Stimulated activated naive B cell treated with anti-CD40 and anti-IgM and Interleukin-4, amounts not matched to agents 10 μg/mL and 1 μg/mL and 100 μg/mL, for 72 hours (primary cell): Measurements from ENCODE around the gene PRL.

Source experiments
- ATAC-seq, 2 donors: fragments of 150-1000 bp; cut with Tn5 transposase; replicated peaks; 2 replicates each; pipeline ENCODE4 v1.10.0; 2021; ENCODE audit warnings: moderate library complexity in 1 of 2
- DNase-seq: peaks from one replicate; pipeline ENCODE4 v3.0.0; 2021
- H3K27ac Mint-ChIP-seq: one replicate; pipeline ENCODE4 v1.8.0; 2022; ENCODE audit warnings: mild to moderate bottlenecking, mixed read lengths
- H3K27me3 Mint-ChIP-seq, 2 donors: one replicate each; pipeline ENCODE4 v1.8.0; 2022; ENCODE audit warnings: mixed read lengths in 2 of 2
- H3K36me3 Mint-ChIP-seq, 2 donors: one replicate each; pipeline ENCODE4 v1.8.0; 2022; ENCODE audit warnings: mixed read lengths in 2 of 2, mild to moderate bottlenecking in 1 of 2
- H3K4me1 Mint-ChIP-seq, 2 donors: one replicate each; pipeline ENCODE4 v1.8.0; 2022; ENCODE audit warnings: mixed read lengths in 2 of 2, mild to moderate bottlenecking in 1 of 2
- H3K4me3 Mint-ChIP-seq, 2 donors: one replicate each; pipeline ENCODE4 v1.8.0; 2022; ENCODE audit warnings: mild to moderate bottlenecking in 2 of 2, mixed read lengths in 2 of 2, moderate library complexity in 1 of 2
- H3K9me3 Mint-ChIP-seq, 2 donors: one replicate each; pipeline ENCODE4 v1.8.0; 2022; ENCODE audit warnings: mixed read lengths in 2 of 2, mild to moderate bottlenecking in 1 of 2

PRL gene

GRCh38 chr6:22296936-22297335, at the start of gene PRL:
TSS of gene PRL (minus strand) at chr6:22297036. CDS start at chr6:22296982, 54 bp downstream.
- Mint-ChIP-seq H3K9me3 (peaks cover 1 to 4% of the 10 kb centered on the region in 2 donors), H3K4me1 (no peaks in the 10 kb centered on the region), H3K27me3 (no peaks in the 10 kb centered on the region), H3K4me3 (no peak within 1 kb of the TSS), H3K27ac (no peak within 1 kb of the TSS), H3K36me3 (no peaks in the 10 kb centered on the region)
- ATAC-seq = no peak
- DNase-seq = no peak

DNA sequence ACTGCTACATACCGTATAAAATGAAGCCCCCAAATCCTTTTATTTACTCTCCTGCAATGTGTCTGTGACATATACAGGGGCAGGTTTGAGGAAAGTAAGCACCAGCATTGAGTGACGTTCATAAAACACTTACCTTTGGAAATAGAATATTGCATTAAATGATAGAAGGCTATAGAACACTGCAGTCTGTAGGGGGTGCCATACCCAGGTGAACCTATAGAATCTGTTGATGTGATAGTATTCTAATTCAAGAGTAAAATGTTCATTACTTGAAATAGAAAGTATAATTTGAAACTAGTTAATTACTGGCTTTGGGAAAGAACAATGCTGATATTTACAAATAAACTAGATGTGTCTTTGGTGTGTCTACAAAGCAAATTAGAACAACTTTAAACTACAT, 47.0 kb upstream of the PRL start:
- no peak for ATAC-seq
- H3K9me3 Mint-ChIP-seq = peaks cover 4 to 6% of the 10 kb centered on the region in 2 donors
- no peaks in the 10 kb centered on the region for H3K27me3 Mint-ChIP-seq
- H3K4me1 Mint-ChIP-seq = no peaks in the 10 kb centered on the region
- no peak overlapping the region for H3K4me3 Mint-ChIP-seq
- no peak overlapping the region for H3K27ac Mint-ChIP-seq
- no peaks in the 10 kb centered on the region for H3K36me3 Mint-ChIP-seq
- no peak for DNase-seq

DNA sequence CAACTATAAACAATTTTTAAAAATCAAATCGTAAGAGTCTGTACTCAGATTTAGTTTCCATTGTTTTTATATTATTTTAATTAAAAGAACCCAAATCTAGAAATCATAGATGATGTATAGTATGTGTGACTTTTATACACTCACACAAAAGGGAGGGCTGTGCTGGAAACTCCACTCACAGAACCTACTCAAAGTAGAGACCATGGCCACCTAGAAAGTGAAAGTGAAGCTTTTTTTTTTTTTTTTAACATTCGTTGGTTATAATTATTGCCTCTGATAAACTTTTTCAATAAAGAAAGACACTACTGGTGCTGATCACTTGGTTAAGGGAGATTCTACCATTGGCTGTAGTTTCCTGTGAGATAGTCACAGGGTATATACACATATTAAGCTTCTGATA, 37.9 kb upstream of the PRL start:
- no peak for ATAC-seq
- DNase-seq = no peak
- no peak overlapping the region for H3K4me3 Mint-ChIP-seq
- no peaks in the 10 kb centered on the region for H3K27me3 Mint-ChIP-seq
- H3K27ac Mint-ChIP-seq = no peak overlapping the region
- peaks cover 0 to 2% of the 10 kb centered on the region in 2 donors for H3K9me3 Mint-ChIP-seq
- no peaks in the 10 kb centered on the region for H3K36me3 Mint-ChIP-seq
- no peaks in the 10 kb centered on the region for H3K4me1 Mint-ChIP-seq

- ATAC-seq (no peak), DNase-seq (no peak)
- Mint-ChIP-seq H3K27me3 (no peaks in the 10 kb centered on the region), H3K9me3 (no peaks in the 10 kb centered on the region), H3K4me3 (no peak overlapping the region), H3K27ac (no peak overlapping the region), H3K36me3 (no peaks in the 10 kb centered on the region), H3K4me1 (no peaks in the 10 kb centered on the region)
These were observed 37.0 kb upstream of the PRL start for GRCh38 chr6:22333802-22334201.

GRCh38 chr6:22332711-22333110, 35.9 kb upstream of the PRL start:
- H3K27ac Mint-ChIP-seq = no peak overlapping the region
- DNase-seq = no peak
- no peaks in the 10 kb centered on the region for H3K4me1 Mint-ChIP-seq
- no peak overlapping the region for H3K4me3 Mint-ChIP-seq
- H3K36me3 Mint-ChIP-seq = no peaks in the 10 kb centered on the region
- ATAC-seq = no peak
- H3K9me3 Mint-ChIP-seq = no peaks in the 10 kb centered on the region
- no peaks in the 10 kb centered on the region for H3K27me3 Mint-ChIP-seq

DNA sequence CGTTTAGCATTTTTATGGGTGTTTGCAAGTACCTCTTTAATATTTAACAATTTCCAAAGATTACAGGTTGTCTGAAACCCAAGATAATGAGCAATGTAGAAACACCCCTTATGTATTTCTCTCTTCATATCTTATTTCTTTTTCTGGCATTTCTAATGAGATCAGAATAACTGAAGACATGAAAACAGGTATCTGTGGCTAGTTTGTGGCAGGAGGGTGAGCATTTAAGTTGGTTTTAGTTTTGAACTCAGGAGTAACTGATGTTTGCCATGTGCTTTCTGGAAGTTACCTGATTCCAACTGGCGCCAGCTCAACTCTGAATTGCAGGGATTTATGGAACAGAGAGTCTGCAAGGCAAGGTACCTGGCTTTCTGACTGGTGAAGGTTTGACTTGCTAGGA, 35.4 kb upstream of the PRL start:
- Mint-ChIP-seq H3K27me3 (no peaks in the 10 kb centered on the region), H3K4me3 (no peak overlapping the region), H3K27ac (no peak overlapping the region), H3K36me3 (no peaks in the 10 kb centered on the region), H3K4me1 (no peaks in the 10 kb centered on the region), H3K9me3 (no peaks in the 10 kb centered on the region)
- ATAC-seq (no peak), DNase-seq (no peak)

GRCh38 chr6:22330941-22331340, 34.1 kb upstream of the PRL start:
- H3K4me1 Mint-ChIP-seq = no peaks in the 10 kb centered on the region
- no peaks in the 10 kb centered on the region for H3K9me3 Mint-ChIP-seq
- no peak overlapping the region for H3K27ac Mint-ChIP-seq
- H3K4me3 Mint-ChIP-seq = no peak overlapping the region
- H3K27me3 Mint-ChIP-seq = no peaks in the 10 kb centered on the region
- no peaks in the 10 kb centered on the region for H3K36me3 Mint-ChIP-seq
- ATAC-seq (no peak), DNase-seq (no peak)

DNA sequence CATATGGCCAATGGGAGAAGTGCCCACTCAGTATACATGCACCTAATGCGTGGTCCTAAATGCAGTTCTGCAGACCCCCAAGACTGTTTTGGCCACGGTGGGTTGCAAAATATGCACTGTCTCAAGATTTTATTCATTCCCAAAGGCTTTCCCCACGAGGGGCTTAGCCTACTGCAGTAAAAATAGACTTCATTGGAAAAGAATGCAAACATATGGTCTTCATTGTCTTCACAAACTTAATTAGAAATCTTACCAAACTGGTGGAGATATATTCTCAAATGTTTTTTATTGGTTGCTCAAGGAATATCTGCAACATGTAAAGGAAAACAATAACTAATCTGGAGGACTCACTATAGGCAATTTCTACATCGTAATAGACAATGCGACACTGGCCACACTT, 31.6 kb upstream of the PRL start:
- DNase-seq (no peak), ATAC-seq (no peak)
- Mint-ChIP-seq H3K27me3 (no peaks in the 10 kb centered on the region), H3K4me3 (no peak overlapping the region), H3K9me3 (no peaks in the 10 kb centered on the region), H3K27ac (no peak overlapping the region), H3K4me1 (no peaks in the 10 kb centered on the region), H3K36me3 (no peaks in the 10 kb centered on the region)

- DNase-seq (no peak), ATAC-seq (no peak)
- H3K4me3 Mint-ChIP-seq = no peak overlapping the region
- H3K27ac Mint-ChIP-seq = no peak overlapping the region
- no peaks in the 10 kb centered on the region for H3K36me3 Mint-ChIP-seq
- H3K27me3 Mint-ChIP-seq = no peaks in the 10 kb centered on the region
- H3K9me3 Mint-ChIP-seq = no peaks in the 10 kb centered on the region
- no peaks in the 10 kb centered on the region for H3K4me1 Mint-ChIP-seq
These were observed 31.0 kb upstream of the PRL start for GRCh38 chr6:22327881-22328280.

- H3K4me3 Mint-ChIP-seq = no peak overlapping the region
- no peak for DNase-seq
- H3K4me1 Mint-ChIP-seq = no peaks in the 10 kb centered on the region
- no peak for ATAC-seq
- no peaks in the 10 kb centered on the region for H3K9me3 Mint-ChIP-seq
- no peaks in the 10 kb centered on the region for H3K36me3 Mint-ChIP-seq
- no peak overlapping the region for H3K27ac Mint-ChIP-seq
- no peaks in the 10 kb centered on the region for H3K27me3 Mint-ChIP-seq
These were observed 29.7 kb upstream of the PRL start for GRCh38 chr6:22326500-22326899.

GRCh38 chr6:22325481-22325880, 28.6 kb upstream of the PRL start:
- Mint-ChIP-seq H3K4me3 (no peak overlapping the region), H3K27me3 (no peaks in the 10 kb centered on the region), H3K27ac (no peak overlapping the region), H3K4me1 (no peaks in the 10 kb centered on the region), H3K36me3 (no peaks in the 10 kb centered on the region), H3K9me3 (no peaks in the 10 kb centered on the region)
- ATAC-seq = no peak
- DNase-seq = no peak

GRCh38 chr6:22323848-22324247, 27.0 kb upstream of the PRL start:
- Mint-ChIP-seq H3K4me3 (no peak overlapping the region), H3K4me1 (no peaks in the 10 kb centered on the region), H3K27ac (no peak overlapping the region), H3K9me3 (no peaks in the 10 kb centered on the region), H3K36me3 (no peaks in the 10 kb centered on the region), H3K27me3 (no peaks in the 10 kb centered on the region)
- ATAC-seq (no peak), DNase-seq (no peak)

DNA sequence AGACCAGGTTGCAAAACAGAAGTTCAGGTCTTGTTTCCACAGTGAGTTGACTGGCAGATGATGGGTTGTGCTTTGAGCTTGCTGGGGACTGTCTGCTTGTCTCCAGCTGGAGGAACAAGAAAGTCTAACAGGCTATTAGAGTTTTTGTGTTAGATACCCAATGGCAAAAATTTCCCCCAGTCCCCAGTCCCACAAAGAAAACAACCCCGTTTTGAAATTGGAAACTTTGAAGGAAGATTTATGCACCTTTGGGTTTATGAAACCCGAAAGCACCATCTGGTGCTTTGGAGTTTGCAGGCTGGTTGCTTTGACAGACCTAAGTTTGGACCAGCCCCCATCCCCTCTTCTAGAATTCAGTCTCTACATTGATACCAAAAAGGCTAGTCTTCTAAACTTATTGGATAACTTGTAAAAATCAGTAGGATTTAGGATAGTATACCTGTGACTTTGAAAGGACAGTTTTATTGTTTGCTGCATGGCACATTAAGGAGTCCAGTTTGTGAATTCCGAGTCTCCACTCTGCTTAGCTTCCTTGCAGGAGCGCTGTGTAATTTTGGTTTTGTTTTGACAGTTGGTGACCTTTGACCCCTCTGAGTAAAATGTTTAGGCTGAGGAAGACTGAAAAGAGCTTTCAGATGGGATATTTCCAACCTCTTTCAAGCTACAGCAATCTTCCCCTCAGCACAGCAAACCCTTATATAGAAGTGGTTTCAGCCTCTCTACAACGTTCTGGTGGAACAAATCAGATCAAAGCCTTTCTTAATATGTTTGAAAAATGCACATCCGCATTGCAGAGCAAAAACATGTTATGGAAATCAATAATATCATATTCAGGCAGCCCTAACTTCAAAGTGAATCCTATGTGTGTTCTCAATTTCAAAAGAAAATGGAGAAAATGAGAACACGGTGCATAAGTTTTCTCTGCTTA, 25.5 kb upstream of the PRL start:
- DNase-seq (no peak), ATAC-seq (no peak)
- no peak overlapping the region for H3K27ac Mint-ChIP-seq
- no peaks in the 10 kb centered on the region for H3K36me3 Mint-ChIP-seq
- H3K27me3 Mint-ChIP-seq = no peaks in the 10 kb centered on the region
- H3K4me3 Mint-ChIP-seq = no peak overlapping the region
- H3K9me3 Mint-ChIP-seq = peaks cover 0 to 4% of the 10 kb centered on the region in 2 donors
- no peaks in the 10 kb centered on the region for H3K4me1 Mint-ChIP-seq

- no peak overlapping the region for H3K4me3 Mint-ChIP-seq
- DNase-seq (no peak), ATAC-seq (no peak)
- H3K27me3 Mint-ChIP-seq = no peaks in the 10 kb centered on the region
- no peak overlapping the region for H3K27ac Mint-ChIP-seq
- peaks cover 0 to 4% of the 10 kb centered on the region in 2 donors for H3K9me3 Mint-ChIP-seq
- H3K36me3 Mint-ChIP-seq = no peaks in the 10 kb centered on the region
- H3K4me1 Mint-ChIP-seq = no peaks in the 10 kb centered on the region
These were observed 23.9 kb upstream of the PRL start for GRCh38 chr6:22320750-22321149.

DNA sequence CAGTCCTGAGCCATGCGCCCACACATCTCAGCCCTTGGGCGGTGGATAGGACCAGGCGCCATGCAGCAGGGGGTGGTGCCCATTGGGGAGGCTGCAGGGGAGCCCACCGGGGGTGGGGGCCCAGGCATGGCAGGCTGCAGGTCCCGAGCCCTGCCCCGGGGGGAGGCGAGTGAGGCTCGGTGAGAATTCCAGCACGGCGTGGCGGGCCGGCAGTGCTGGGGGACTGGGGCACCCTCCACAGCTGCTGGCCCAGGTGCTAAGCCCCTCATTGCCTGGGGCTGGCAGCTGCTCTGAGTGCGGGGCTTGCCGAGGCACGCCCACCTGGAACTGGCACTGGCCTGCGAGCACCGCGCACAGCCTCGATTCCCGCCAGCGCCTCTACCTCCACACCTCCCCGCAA, 21.6 kb upstream of the PRL start:
- Mint-ChIP-seq H3K9me3 (peaks cover 8 to 14% of the 10 kb centered on the region in 2 donors), H3K4me1 (peaks cover 0 to 6% of the 10 kb centered on the region in 2 donors), H3K36me3 (peaks cover 0 to 5% of the 10 kb centered on the region in 2 donors), H3K27me3 (no peaks in the 10 kb centered on the region), H3K27ac (no peak overlapping the region), H3K4me3 (no peak overlapping the region)
- ATAC-seq = no peak
- DNase-seq = no peak
